ENCODE results near the gene FCMR.

Gene FCMR

DNA sequence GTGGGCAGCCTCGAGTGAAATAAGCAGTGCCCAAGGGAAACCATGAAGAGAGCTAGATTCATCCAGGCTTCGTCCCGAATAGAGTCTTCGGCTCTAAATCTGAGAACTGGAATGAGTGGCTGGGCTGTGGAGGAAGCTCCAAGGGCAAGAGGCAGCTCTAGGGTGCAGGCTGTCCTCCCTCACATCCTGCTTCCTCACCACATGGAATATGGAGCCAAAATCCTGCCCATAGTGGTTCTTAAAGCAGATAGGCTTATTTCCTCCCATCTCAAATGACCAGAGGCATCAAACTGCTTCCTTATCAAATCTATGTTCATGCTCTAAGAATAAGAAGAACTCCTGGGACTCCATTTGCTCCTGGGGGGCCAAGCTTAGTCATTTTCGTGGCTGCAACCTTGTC is 22.0 kb downstream of the FCMR start:
- no peak overlapping the region for H3K14ac ChIP-seq (ENCODE audit: low read length in 2 of 2)
- H3K79me1 ChIP-seq (replicated peaks; ENCODE audit: low read length, poor library complexity, severe bottlenecking) = no peaks in the 10 kb centered on the region
- H4K91ac ChIP-seq (ENCODE audit: low read length) = no peak overlapping the region
- no peak overlapping the region for H2BK12ac ChIP-seq (ENCODE audit: low read length in 2 of 2)
- no peak overlapping the region for H2AFZ ChIP-seq (ENCODE audit: low read depth, low read length)
- no peaks in the 10 kb centered on the region for H3K36me3 ChIP-seq (ENCODE audit: control insufficient read depth in 1 of 2, insufficient read depth in 2 of 2, low read depth in 1 of 2, low read length in 2 of 2)
- H2BK15ac ChIP-seq (ENCODE audit: low read depth, poor library complexity, severe bottlenecking) = peak overlapping the region; percentile 17
- H2BK120ac ChIP-seq (ENCODE audit: low read depth, low read length) = no peak overlapping the region
- peaks cover 7% of the 10 kb centered on the region for H3K4me1 ChIP-seq (ENCODE audit: control insufficient read depth, insufficient read depth, low read depth, low read length)
- no peak overlapping the region for H4K8ac ChIP-seq (ENCODE audit: low read length)
- no peak overlapping the region for H3K9ac ChIP-seq (ENCODE audit: low read length)
- H2AK5ac ChIP-seq (ENCODE audit: low read length, severe bottlenecking) = no peak overlapping the region
- H2BK5ac ChIP-seq (ENCODE audit: low read depth, low read length, poor library complexity, severe bottlenecking) = no peak overlapping the region
- no peak overlapping the region for H3K23ac ChIP-seq (ENCODE audit: low read length in 2 of 2)
- 98% methylated on average over 5 of the region's 5 CpGs for WGBS
- no peak overlapping the region for H3K4ac ChIP-seq (ENCODE audit: low read depth in 1 of 2, low read length in 2 of 2)
- no peaks in the 10 kb centered on the region for H3K9me3 ChIP-seq (ENCODE audit: control insufficient read depth, low read length)
- peaks cover 0 to 2% of the 10 kb centered on the region in 2 experiments for H3K27me3 ChIP-seq (ENCODE audit: control insufficient read depth in 1 of 2, insufficient read depth in 1 of 2, low read length in 2 of 2)
- no peak overlapping the region for H3K4me3 ChIP-seq (ENCODE audit: insufficient read depth in 1 of 2, low read depth in 1 of 2, low read length in 2 of 2)
- no peak overlapping the region for H3K27ac ChIP-seq (ENCODE audit: low read length, poor library complexity, severe bottlenecking)
- no peak for DNase-seq
- no peak overlapping the region for H3K4me2 ChIP-seq (ENCODE audit: low read length, poor library complexity, severe bottlenecking)
- no peak overlapping the region for H3K18ac ChIP-seq (ENCODE audit: low read depth in 1 of 2, low read length in 2 of 2)

DNA sequence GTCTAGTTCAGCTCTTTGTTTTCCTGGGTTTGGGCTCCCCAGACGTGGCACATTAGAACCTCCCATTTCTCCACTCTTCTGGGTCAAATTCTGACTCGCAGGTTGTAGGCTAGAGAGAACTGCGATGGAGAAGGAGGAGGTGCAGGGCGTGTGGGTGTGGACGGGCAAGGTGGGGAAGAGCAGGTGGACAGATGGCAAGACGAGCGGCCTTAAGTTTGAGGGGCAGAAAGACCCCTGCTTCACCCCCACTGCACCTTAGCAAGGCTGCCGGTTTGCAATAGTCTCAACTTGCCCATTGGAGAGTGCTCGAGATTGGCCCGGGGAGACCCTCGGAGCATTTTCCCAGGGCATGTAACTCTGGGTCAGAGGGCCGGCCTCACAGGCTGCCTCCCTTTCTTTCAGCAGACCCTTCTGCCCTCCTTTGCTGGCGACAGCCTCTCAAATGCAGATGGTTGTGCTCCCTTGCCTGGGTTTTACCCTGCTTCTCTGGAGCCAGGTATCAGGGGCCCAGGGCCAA is 22.8 kb downstream of the FCMR start:
- no peak overlapping the region for H3K4ac ChIP-seq (ENCODE audit: low read depth in 1 of 2, low read length in 2 of 2)
- H2BK15ac ChIP-seq (ENCODE audit: low read depth, poor library complexity, severe bottlenecking) = peak overlapping the region; percentile 29
- peaks cover 0 to 2% of the 10 kb centered on the region in 2 experiments for H3K27me3 ChIP-seq (ENCODE audit: control insufficient read depth in 1 of 2, insufficient read depth in 1 of 2, low read length in 2 of 2)
- no peak overlapping the region for H4K8ac ChIP-seq (ENCODE audit: low read length)
- no peaks in the 10 kb centered on the region for H3K9me3 ChIP-seq (ENCODE audit: control insufficient read depth, low read length)
- H3K36me3 ChIP-seq (ENCODE audit: control insufficient read depth in 1 of 2, insufficient read depth in 2 of 2, low read depth in 1 of 2, low read length in 2 of 2) = no peaks in the 10 kb centered on the region
- peak overlapping the region in 1 of 2 experiments; percentile 29 for H2BK12ac ChIP-seq (ENCODE audit: low read length in 2 of 2)
- H3K4me1 ChIP-seq (ENCODE audit: control insufficient read depth, insufficient read depth, low read depth, low read length) = peaks cover 7% of the 10 kb centered on the region
- H2BK120ac ChIP-seq (ENCODE audit: low read depth, low read length) = no peak overlapping the region
- WGBS = 86% methylated on average over 10 of the region's 13 CpGs
- no peaks in the 10 kb centered on the region for H3K79me1 ChIP-seq (replicated peaks; ENCODE audit: low read length, poor library complexity, severe bottlenecking)
- H3K23ac ChIP-seq (ENCODE audit: low read length in 2 of 2) = no peak overlapping the region
- H2AK5ac ChIP-seq (ENCODE audit: low read length, severe bottlenecking) = no peak overlapping the region
- no peak overlapping the region for H3K4me2 ChIP-seq (ENCODE audit: low read length, poor library complexity, severe bottlenecking)
- H3K9ac ChIP-seq (ENCODE audit: low read length) = no peak overlapping the region
- H3K18ac ChIP-seq (ENCODE audit: low read depth in 1 of 2, low read length in 2 of 2) = peak overlapping the region in 1 of 2 experiments; percentile 31
- DNase-seq = no peak
- no peak overlapping the region for H2AFZ ChIP-seq (ENCODE audit: low read depth, low read length)
- H3K27ac ChIP-seq (ENCODE audit: low read length, poor library complexity, severe bottlenecking) = no peak overlapping the region
- H3K4me3 ChIP-seq (ENCODE audit: insufficient read depth in 1 of 2, low read depth in 1 of 2, low read length in 2 of 2) = no peak overlapping the region
- peak overlapping the region in 1 of 2 experiments; percentile 4 for H3K14ac ChIP-seq (ENCODE audit: low read length in 2 of 2)
- H2BK5ac ChIP-seq (ENCODE audit: low read depth, low read length, poor library complexity, severe bottlenecking) = no peak overlapping the region
- no peak overlapping the region for H4K91ac ChIP-seq (ENCODE audit: low read length)

DNA sequence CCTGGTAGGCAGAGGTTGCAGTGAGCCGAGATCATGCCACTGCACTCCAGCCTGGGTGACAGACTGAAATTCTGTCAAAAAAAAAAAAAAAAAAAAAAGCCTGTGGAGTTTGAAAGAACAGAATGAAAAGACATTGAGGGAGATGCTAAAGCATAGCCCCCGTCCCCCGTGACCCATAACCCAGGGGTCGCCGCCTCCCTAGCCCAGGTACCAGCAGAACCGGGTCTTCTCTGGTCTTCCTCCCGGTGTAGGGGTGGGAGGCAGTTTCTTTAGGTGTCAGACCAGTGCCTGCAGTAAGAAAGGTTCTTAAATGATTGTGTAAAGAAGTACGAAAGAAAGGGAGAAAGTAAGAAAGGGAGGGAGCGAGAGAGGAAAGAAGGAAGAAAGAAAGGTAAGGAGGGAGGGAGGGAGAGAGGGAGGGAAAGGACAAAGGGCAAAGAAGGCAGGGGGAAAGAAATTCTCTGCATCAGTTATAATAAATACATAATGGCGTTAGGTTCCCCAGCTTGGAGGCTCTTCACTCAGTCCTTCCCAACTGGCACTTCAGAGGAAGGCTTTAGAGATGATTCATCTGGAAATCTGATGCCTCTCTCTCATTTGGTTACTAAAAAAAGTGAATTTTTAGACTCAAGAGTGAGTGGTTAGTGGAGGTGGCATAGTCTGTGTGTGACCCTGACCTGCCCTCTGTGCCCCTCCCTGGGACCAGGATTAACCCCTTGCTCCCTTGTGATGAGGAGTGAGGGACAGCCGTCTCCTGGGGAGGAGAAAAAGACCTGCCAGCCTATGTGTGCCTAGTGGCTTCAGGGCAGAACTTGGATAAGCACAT is 23.4 kb downstream of the FCMR start:
- H2BK12ac ChIP-seq (ENCODE audit: low read length in 2 of 2) = peak overlapping the region; percentile 33 to 69
- no peak overlapping the region for H2BK120ac ChIP-seq (ENCODE audit: low read depth, low read length)
- H2BK15ac ChIP-seq (ENCODE audit: low read depth, poor library complexity, severe bottlenecking) = peak overlapping the region; percentile 29
- H3K4me3 ChIP-seq (ENCODE audit: insufficient read depth in 1 of 2, low read depth in 1 of 2, low read length in 2 of 2) = no peak overlapping the region
- peak overlapping the region; percentile 53 for H3K9ac ChIP-seq (ENCODE audit: low read length)
- no peaks in the 10 kb centered on the region for H3K79me1 ChIP-seq (replicated peaks; ENCODE audit: low read length, poor library complexity, severe bottlenecking)
- H3K14ac ChIP-seq (ENCODE audit: low read length in 2 of 2) = no peak overlapping the region
- no peaks in the 10 kb centered on the region for H3K9me3 ChIP-seq (ENCODE audit: control insufficient read depth, low read length)
- H3K4me1 ChIP-seq (ENCODE audit: control insufficient read depth, insufficient read depth, low read depth, low read length) = peaks cover 7% of the 10 kb centered on the region
- H3K27me3 ChIP-seq (ENCODE audit: control insufficient read depth in 1 of 2, insufficient read depth in 1 of 2, low read length in 2 of 2) = peaks cover 0 to 2% of the 10 kb centered on the region in 2 experiments
- no peak overlapping the region for H3K4me2 ChIP-seq (ENCODE audit: low read length, poor library complexity, severe bottlenecking)
- H3K36me3 ChIP-seq (ENCODE audit: control insufficient read depth in 1 of 2, insufficient read depth in 2 of 2, low read depth in 1 of 2, low read length in 2 of 2) = no peaks in the 10 kb centered on the region
- H3K23ac ChIP-seq (ENCODE audit: low read length in 2 of 2) = no peak overlapping the region
- no peak overlapping the region for H3K27ac ChIP-seq (ENCODE audit: low read length, poor library complexity, severe bottlenecking)
- H4K8ac ChIP-seq (ENCODE audit: low read length) = no peak overlapping the region
- peak overlapping the region in 1 of 2 experiments; percentile 82 for H3K18ac ChIP-seq (ENCODE audit: low read depth in 1 of 2, low read length in 2 of 2)
- H2BK5ac ChIP-seq (ENCODE audit: low read depth, low read length, poor library complexity, severe bottlenecking) = no peak overlapping the region
- DNase-seq = peak; percentile 64
- H3K4ac ChIP-seq (ENCODE audit: low read depth in 1 of 2, low read length in 2 of 2) = no peak overlapping the region
- no peak overlapping the region for H4K91ac ChIP-seq (ENCODE audit: low read length)
- H2AK5ac ChIP-seq (ENCODE audit: low read length, severe bottlenecking) = no peak overlapping the region
- 77% methylated on average over 10 of the region's 11 CpGs for WGBS
- no peak overlapping the region for H2AFZ ChIP-seq (ENCODE audit: low read depth, low read length)

DNA sequence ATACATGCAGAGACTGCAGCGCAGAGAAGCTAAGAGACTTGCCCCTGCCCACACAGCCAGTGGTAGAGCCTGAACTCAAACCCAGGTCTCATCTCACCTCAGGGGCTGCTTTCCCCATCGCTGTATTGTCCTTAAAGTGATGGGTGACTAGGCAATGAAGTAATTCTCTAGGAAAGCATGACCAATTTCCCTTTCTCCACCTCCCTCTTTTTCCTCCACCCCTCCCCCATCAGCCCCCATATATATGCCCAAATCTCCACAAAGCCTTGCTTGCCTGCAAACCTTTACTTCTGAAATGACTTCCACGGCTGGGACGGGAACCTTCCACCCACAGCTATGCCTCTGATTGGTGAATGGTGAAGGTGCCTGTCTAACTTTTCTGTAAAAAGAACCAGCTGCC is 24.6 kb downstream of the FCMR start, which contains the start of gene IL24:
TSS of gene IL24 (plus strand) at position 269 of the 400 bp plus-strand sequence. CDS start 390 bp downstream, outside the sequence.
- H3K27me3 ChIP-seq (ENCODE audit: control insufficient read depth in 1 of 2, insufficient read depth in 1 of 2, low read length in 2 of 2) = peaks cover 0 to 2% of the 10 kb centered on the region in 2 experiments
- H3K18ac ChIP-seq (ENCODE audit: low read depth in 1 of 2, low read length in 2 of 2) = peak within 1 kb of the TSS; percentile 25 to 82
- no peak for DNase-seq
- H3K27ac ChIP-seq (ENCODE audit: low read length, poor library complexity, severe bottlenecking) = no peak within 1 kb of the TSS
- peak within 1 kb of the TSS; percentile 61 to 69 for H2BK12ac ChIP-seq (ENCODE audit: low read length in 2 of 2)
- H3K4me2 ChIP-seq (ENCODE audit: low read length, poor library complexity, severe bottlenecking) = no peak within 1 kb of the TSS
- peak within 1 kb of the TSS; percentile 65 for H4K91ac ChIP-seq (ENCODE audit: low read length)
- no peaks in the 10 kb centered on the region for H3K79me1 ChIP-seq (replicated peaks; ENCODE audit: low read length, poor library complexity, severe bottlenecking)
- H3K23ac ChIP-seq (ENCODE audit: low read length in 2 of 2) = no peak within 1 kb of the TSS
- WGBS = 59% methylated on average over 4 of the region's 4 CpGs
- H3K4ac ChIP-seq (ENCODE audit: low read depth in 1 of 2, low read length in 2 of 2) = peak within 1 kb of the TSS; percentile 13 to 51
- peak within 1 kb of the TSS; percentile 50 for H4K8ac ChIP-seq (ENCODE audit: low read length)
- peaks cover 7% of the 10 kb centered on the region for H3K4me1 ChIP-seq (ENCODE audit: control insufficient read depth, insufficient read depth, low read depth, low read length)
- H3K14ac ChIP-seq (ENCODE audit: low read length in 2 of 2) = no peak within 1 kb of the TSS
- no peak within 1 kb of the TSS for H2BK5ac ChIP-seq (ENCODE audit: low read depth, low read length, poor library complexity, severe bottlenecking)
- H3K9me3 ChIP-seq (ENCODE audit: control insufficient read depth, low read length) = no peaks in the 10 kb centered on the region
- H2BK15ac ChIP-seq (ENCODE audit: low read depth, poor library complexity, severe bottlenecking) = peak within 1 kb of the TSS; percentile 32
- no peak within 1 kb of the TSS for H2BK120ac ChIP-seq (ENCODE audit: low read depth, low read length)
- H3K4me3 ChIP-seq (ENCODE audit: insufficient read depth in 1 of 2, low read depth in 1 of 2, low read length in 2 of 2) = no peak within 1 kb of the TSS
- no peak within 1 kb of the TSS for H2AFZ ChIP-seq (ENCODE audit: low read depth, low read length)
- no peaks in the 10 kb centered on the region for H3K36me3 ChIP-seq (ENCODE audit: control insufficient read depth in 1 of 2, insufficient read depth in 2 of 2, low read depth in 1 of 2, low read length in 2 of 2)
- no peak within 1 kb of the TSS for H2AK5ac ChIP-seq (ENCODE audit: low read length, severe bottlenecking)
- peak within 1 kb of the TSS; percentile 53 for H3K9ac ChIP-seq (ENCODE audit: low read length)
